Neural cell (in vitro differentiated cells): ENCODE data around the gene ABCA1. TPM values are rescaled to one million over a fixed set of nuclear protein-coding genes. Genes with fewer than 3 reads are reported as not detected.

Source experiments
- H2AFZ ChIP-seq: fragments of 200-600, 300-800 bp; sonication (generic), shearing (Covaris generic); 2 replicates; pipeline ENCODE4 v1.6.0; 2014; ENCODE audit warnings: low read depth, mild to moderate bottlenecking, antibody characterized with exemption, low read length, moderate library complexity
- H3F3A ChIP-seq: fragments of 200-600 bp; shearing (Covaris generic); 2 replicates; pipeline ENCODE4 v1.6.1; 2016; ENCODE audit warnings: mild to moderate bottlenecking, moderate library complexity, mixed read lengths, antibody characterized with exemption, low read length; ENCODE audit not compliant: insufficient read depth, poor library complexity, severe bottlenecking
- H3K27ac ChIP-seq: fragments of 200-600, 300-800 bp; sonication (generic), shearing (Covaris generic); 2 replicates; pipeline ENCODE4 v1.5.1; 2014; ENCODE audit warnings: mild to moderate bottlenecking, low read length, moderate library complexity
- H3K27me3 ChIP-seq: fragments of 300-800, 200-600 bp; sonication (generic), shearing (Covaris generic); 2 replicates; pipeline ENCODE4 v1.6.0; 2014; ENCODE audit warnings: mild to moderate bottlenecking, low read depth, low read length, moderate library complexity; ENCODE audit not compliant: insufficient read depth
- H3K36me3 ChIP-seq: fragments of 300-800, 200-600 bp; sonication (generic), shearing (Covaris generic); 2 replicates; pipeline ENCODE4 v1.5.1; 2014; ENCODE audit warnings: mild to moderate bottlenecking, antibody characterized with exemption, low read length, moderate library complexity; ENCODE audit not compliant: insufficient read depth
- H3K4me2 ChIP-seq: fragments of 300-800, 200-600 bp; sonication (generic), shearing (Covaris generic); 2 replicates; pipeline ENCODE4 v1.6.0; 2014; ENCODE audit warnings: mild to moderate bottlenecking, low read length
- H3K4me3 ChIP-seq: fragments of 300-800, 200-600 bp; sonication (generic), shearing (Covaris generic); 2 replicates; pipeline ENCODE4 v1.5.1; 2014; ENCODE audit warnings: mild to moderate bottlenecking, low read length, moderate library complexity
- H3K79me2 ChIP-seq: fragments of 200-600 bp; shearing (Covaris generic); replicated peaks from 2 replicates; pipeline ENCODE4 v1.6.0; 2014; ENCODE audit warnings: mild to moderate bottlenecking, low read length, moderate library complexity; ENCODE audit not compliant: insufficient read depth
- H3K9ac ChIP-seq: fragments of 300-800, 200-600 bp; sonication (generic), shearing (Covaris generic); 2 replicates; pipeline ENCODE4 v1.6.1; 2016; ENCODE audit warnings: mild to moderate bottlenecking, low read length, mixed read lengths
- H3K9me2 ChIP-seq: fragments of 200-600 bp; shearing (Covaris generic); 2 replicates; pipeline ENCODE4 v1.6.1; 2016; ENCODE audit warnings: mild to moderate bottlenecking, low read length, mixed read lengths; ENCODE audit not compliant: insufficient read depth
- H3K9me3 ChIP-seq: fragments of 200-600, 300-800 bp; sonication (generic), shearing (Covaris generic); 2 replicates; pipeline ENCODE4 v1.6.1; 2016; ENCODE audit warnings: mild to moderate bottlenecking, mixed run types, low read length, moderate library complexity, mixed read lengths
- H4K20me1 ChIP-seq: fragments of 200-600 bp; shearing (Covaris generic); 2 replicates; pipeline ENCODE4 v1.6.1; 2016; ENCODE audit warnings: mild to moderate bottlenecking, mixed run types; ENCODE audit not compliant: insufficient read depth
- CTCF ChIP-seq: fragments of 450-650 bp; IDR thresholded peaks from 2 replicates; pipeline ENCODE4 v1.5.1; 2014; ENCODE audit warnings: antibody characterized with exemption, mild to moderate bottlenecking, moderate library complexity; ENCODE audit not compliant: poor library complexity, severe bottlenecking
- EP300 ChIP-seq: fragments of 450-650 bp; conservative IDR thresholded peaks from 2 replicates; pipeline ENCODE4 v1.6.1; 2014; ENCODE audit warnings: antibody characterized with exemption, mild to moderate bottlenecking, moderate library complexity; ENCODE audit not compliant: poor library complexity, severe bottlenecking
- EZH2 ChIP-seq: fragments of 200-600, 300-800 bp; shearing (Covaris generic), sonication (generic); IDR thresholded peaks from 2 replicates; pipeline ENCODE4 v1.6.1; 2014; ENCODE audit warnings: antibody characterized with exemption, low read length, borderline replicate concordance, mild to moderate bottlenecking; ENCODE audit not compliant: insufficient read depth, poor library complexity, severe bottlenecking
- MXI1 ChIP-seq: fragments of 450-650 bp; conservative IDR thresholded peaks from 2 replicates; pipeline ENCODE4 v1.6.1; 2014; ENCODE audit warnings: antibody characterized with exemption, mild to moderate bottlenecking; ENCODE audit not compliant: poor library complexity, severe bottlenecking
- POLR2AphosphoS5 ChIP-seq: IDR thresholded peaks from 2 replicates; pipeline ENCODE4 v1.6.1; 2012
- RAD21 ChIP-seq: fragments of 450-650 bp; conservative IDR thresholded peaks from 2 replicates; pipeline ENCODE4 v1.6.1; 2014; ENCODE audit warnings: antibody characterized with exemption, mild to moderate bottlenecking, moderate library complexity
- REST ChIP-seq: IDR thresholded peaks from 2 replicates; pipeline ENCODE4 v1.6.1; 2012; ENCODE audit warnings: borderline replicate concordance
- SMC3 ChIP-seq: fragments of 450-650 bp; conservative IDR thresholded peaks from 2 replicates; pipeline ENCODE4 v1.6.1; 2014; ENCODE audit warnings: antibody characterized with exemption, mild to moderate bottlenecking, moderate library complexity; ENCODE audit not compliant: poor library complexity
- TAF1 ChIP-seq: IDR thresholded peaks from 2 replicates; pipeline ENCODE4 v1.6.1; 2012; ENCODE audit warnings: low read depth
- polyA plus RNA-seq: library from polyadenylated mRNA; depleted of rRNA; stranded (reverse); fragments of >200 nt; gene quantifications from 2 replicates; pipeline ENCODE4 v1.2.3, GENCODE V29; 2014

The ABCA1 gene
- polyA plus RNA-seq, 1 donor from 2014 or later, result 5.2 TPM

GRCh38 chr9:104775976-104776375 lies 152.0 kb downstream of the ABCA1 start:
- TF ChIP-seq EZH2, result no peak
- no peak for TF ChIP-seq MXI1
- no peak for TF ChIP-seq SMC3
- H3K27ac ChIP-seq, result no peak overlapping the region

GRCh38 chr9:104775574-104775936 lies 152.4 kb downstream of the ABCA1 start:
- Histone ChIP-seq H3K9me2 (no peaks in the 10 kb centered on the region), H4K20me1 (no peaks in the 10 kb centered on the region), H3K36me3 (no peaks in the 10 kb centered on the region), H3K27me3 (no peaks in the 10 kb centered on the region), H3K9ac (no peak overlapping the region), H3K4me3 (no peak overlapping the region), H3K4me2 (no peak overlapping the region), H3K79me2 (no peaks in the 10 kb centered on the region), H3F3A (no peaks in the 10 kb centered on the region), H2AFZ (no peak overlapping the region), H3K27ac (no peak overlapping the region), H3K9me3 (no peaks in the 10 kb centered on the region)
- TF ChIP-seq MXI1, result no peak
- no peak for TF ChIP-seq RAD21
- TF ChIP-seq SMC3, result no peak
- TF ChIP-seq TAF1, result no peak
- no peak for TF ChIP-seq REST
- no peak for TF ChIP-seq CTCF
- no peak for TF ChIP-seq POLR2AphosphoS5
- no peak for TF ChIP-seq EP300
- TF ChIP-seq EZH2, result no peak

More at GRCh38 chr9:104775976-104776375, 152.0 kb downstream of the ABCA1 start:
- H3K27me3 ChIP-seq, result no peaks in the 10 kb centered on the region
- H3K36me3 ChIP-seq, result no peaks in the 10 kb centered on the region
- H3K4me3 ChIP-seq, result no peak overlapping the region
- no peak overlapping the region for H2AFZ ChIP-seq
- H3K9ac ChIP-seq, result no peak overlapping the region
- H4K20me1 ChIP-seq, result no peaks in the 10 kb centered on the region
- H3K9me3 ChIP-seq, result no peaks in the 10 kb centered on the region
- H3K79me2 ChIP-seq, result no peaks in the 10 kb centered on the region
- H3K4me2 ChIP-seq, result no peak overlapping the region
- no peaks in the 10 kb centered on the region for H3K9me2 ChIP-seq
- H3F3A ChIP-seq, result no peaks in the 10 kb centered on the region
